IMR-90 (cell line): Measurements from ENCODE around the gene SH3GLB2. TPM values are rescaled to one million over a fixed set of nuclear protein-coding genes. Genes with fewer than 3 reads are reported as not detected.

Source experiments
- ATAC-seq: fragments of 200-7000 bp; cut with Tn5 transposase; 2 replicates; pipeline ENCODE4 v1.9.1; 2020; ENCODE audit warnings: low read depth, mild to moderate bottlenecking, moderate library complexity
- BruUV-seq: library from RNA; stranded (reverse); fragments of 400-500 nt; replicated peaks from 2 replicates; lab custom pipeline; 2021; lab: Mats Ljungman, UMichigan
- CTCF ChIA-PET: fragments of 300-600 bp; formaldehyde crosslinking; extraction: SDS; loops from one replicate; lab custom pipeline; 2021; ENCODE audit warnings: antibody characterized with exemption; lab: Yijun Ruan, JAX
- POLR2A ChIA-PET: fragments of 300-600 bp; sonication (Branson Sonifier 250); formaldehyde crosslinking; loops from one replicate; lab custom pipeline; 2022; ENCODE audit warnings: antibody characterized with exemption; ENCODE audit not compliant: unreplicated experiment; lab: Charles Lee
- DNase-seq: peaks from one replicate; pipeline ENCODE4 v3.0.0; 2013
- H2AFZ ChIP-seq: replicated peaks from 2 replicates; pipeline ENCODE3; 2013; ENCODE audit warnings: low read length, mild to moderate bottlenecking; ENCODE audit not compliant: poor library complexity
- H2AK5ac ChIP-seq: 2 replicates; pipeline ENCODE4 v1.6.1; 2013; ENCODE audit warnings: low read depth, low read length, inconsistent platforms
- H2AK9ac ChIP-seq: replicated peaks from 2 replicates; pipeline ENCODE3; 2013; ENCODE audit warnings: mild to moderate bottlenecking, low read depth, low read length, moderate library complexity; ENCODE audit not compliant: poor library complexity
- H2BK120ac ChIP-seq: 2 replicates; pipeline ENCODE4 v1.6.1; 2013; ENCODE audit warnings: low read depth, low read length, inconsistent platforms
- H2BK15ac ChIP-seq: 3 replicates; pipeline ENCODE4 v1.6.1; 2013; ENCODE audit warnings: low read depth, low read length, inconsistent platforms
- H2BK20ac ChIP-seq: 2 replicates; pipeline ENCODE4 v1.6.1; 2013; ENCODE audit warnings: low read depth, mild to moderate bottlenecking, inconsistent platforms, low read length, moderate library complexity
- H2BK5ac ChIP-seq: 2 replicates; pipeline ENCODE4 v1.6.1; 2013; ENCODE audit warnings: mild to moderate bottlenecking, low read depth, low read length, inconsistent platforms; ENCODE audit not compliant: poor library complexity, severe bottlenecking
- H3K14ac ChIP-seq: replicated peaks from 2 replicates; pipeline ENCODE4 v1.6.1; 2013; ENCODE audit warnings: low read depth, low read length, inconsistent platforms
- H3K18ac ChIP-seq: 2 replicates; pipeline ENCODE4 v1.6.1; 2013; ENCODE audit warnings: low read depth, low read length, control low read depth
- H3K23ac ChIP-seq: 2 replicates; pipeline ENCODE4 v1.6.1; 2013; ENCODE audit warnings: low read depth, low read length, inconsistent platforms
- H3K27ac ChIP-seq: 2 replicates; pipeline ENCODE4 v1.5.1; 2013; ENCODE audit warnings: mild to moderate bottlenecking, control low read depth, low read length; ENCODE audit not compliant: insufficient read depth
- H3K27me3 ChIP-seq: 2 replicates; pipeline ENCODE4 v1.6.1; 2013; ENCODE audit warnings: low read length; ENCODE audit not compliant: control insufficient read depth, insufficient read depth
- H3K36me3 ChIP-seq: 2 replicates; pipeline ENCODE4 v1.6.1; 2013; ENCODE audit warnings: low read length, mixed read lengths; ENCODE audit not compliant: control insufficient read depth, insufficient read depth
- H3K4ac ChIP-seq: 2 replicates; pipeline ENCODE4 v1.6.1; 2013; ENCODE audit warnings: low read depth, low read length, inconsistent platforms
- H3K4me1 ChIP-seq: 2 replicates; pipeline ENCODE4 v1.6.1; 2013; ENCODE audit warnings: low read length, mixed read lengths; ENCODE audit not compliant: control insufficient read depth, insufficient read depth
- H3K4me2 ChIP-seq: 2 replicates; pipeline ENCODE4 v1.6.1; 2013; ENCODE audit warnings: low read depth, mild to moderate bottlenecking, control low read depth, low read length, moderate library complexity
- H3K4me3 ChIP-seq: 2 replicates; pipeline ENCODE4 v1.5.1; 2013; ENCODE audit warnings: low read depth, mild to moderate bottlenecking, control low read depth, low read length, moderate library complexity; ENCODE audit not compliant: insufficient read depth
- H3K56ac ChIP-seq: 2 replicates; pipeline ENCODE4 v1.6.1; 2013; ENCODE audit warnings: low read length, inconsistent platforms; ENCODE audit not compliant: insufficient read depth; ENCODE audit errors: extremely low read depth
- H3K79me1 ChIP-seq, 2 experiments: 2 replicates each; pipeline ENCODE4 v1.6.1; 2013; ENCODE audit warnings: low read length in 2 of 2, inconsistent platforms in 1 of 2, low read depth in 1 of 2
- H3K9ac ChIP-seq: 2 replicates; pipeline ENCODE4 v1.6.1; 2013; ENCODE audit warnings: low read depth, low read length, control low read depth
- H3K9me1 ChIP-seq: 2 replicates; pipeline ENCODE4 v1.6.1; 2013; ENCODE audit warnings: low read length, inconsistent platforms; ENCODE audit not compliant: insufficient read depth
- H3K9me3 ChIP-seq: 2 replicates; pipeline ENCODE4 v1.6.1; 2013; ENCODE audit warnings: low read length; ENCODE audit not compliant: control insufficient read depth, insufficient read depth
- H4K20me1 ChIP-seq: 2 replicates; pipeline ENCODE4 v1.6.1; 2013; ENCODE audit warnings: low read length, inconsistent platforms; ENCODE audit not compliant: insufficient read depth
- H4K5ac ChIP-seq: 2 replicates; pipeline ENCODE4 v1.6.1; 2013; ENCODE audit warnings: mild to moderate bottlenecking, low read depth, low read length, control low read depth
- H4K8ac ChIP-seq, 2 experiments: 2 replicates each; pipeline ENCODE4 v1.6.1; 2013; ENCODE audit warnings: low read depth in 2 of 2, low read length in 2 of 2, control low read depth in 1 of 2, inconsistent platforms in 1 of 2
- H4K91ac ChIP-seq: 2 replicates; pipeline ENCODE4 v1.6.1; 2013; ENCODE audit warnings: low read depth, low read length, inconsistent platforms; ENCODE audit not compliant: insufficient read depth
- BHLHE40 ChIP-seq: fragments of 150-350 bp; IDR thresholded peaks from 2 replicates; pipeline ENCODE4 v1.6.1; 2016; ENCODE audit warnings: mild to moderate bottlenecking, low read depth, low read length
- CEBPB ChIP-seq: IDR thresholded peaks from 2 replicates; pipeline ENCODE4 v1.6.1; 2012; ENCODE audit warnings: low read depth, low read length, improper control_type of control experiment
- MAFK ChIP-seq: IDR thresholded peaks from 2 replicates; pipeline ENCODE4 v1.6.1; 2012; ENCODE audit warnings: low read depth, low read length, improper control_type of control experiment
- WGBS, 2 experiments: methylation state at CpG; one replicate each; pipeline versions ENCODE4 v1.1.5 to v1.1.7; 2013; ENCODE audit warnings: missing lambda C conversion rate in 2 of 2; ENCODE audit not compliant: insufficient read length in 1 of 2; ENCODE audit errors: extremely low coverage in 2 of 2; 5-methylcytosine and 5-hydroxymethylcytosine counted together
- dilution Hi-C: fragments of 300-500 bp; cut with HindIII; formaldehyde crosslinking; loops from one replicate; pipeline ENCODE4 v1.14.3; 2018; ENCODE audit warnings: low sequenced_read_pairs; ENCODE audit not compliant: unreplicated experiment
- in situ Hi-C: fragments of 300-500 bp; cut with MboI; formaldehyde crosslinking; loops from 3 replicates; pipeline ENCODE4 v1.14.3; 2019; ENCODE audit warnings: low sequenced_read_pairs, inconsistent platforms, mixed read lengths
- intact Hi-C: fragments of 100-400 bp; cut with micrococcal nuclease; formaldehyde crosslinking; loops from 2 replicates; pipeline ENCODE4 v1.10.0; 2022
- polyA plus RNA-seq, 3 experiments: library from polyadenylated mRNA; depleted of rRNA; stranded (reverse); fragments of >200 nt; gene quantifications; 2 replicates each; pipeline ENCODE4 v1.2.3, GENCODE V29; 2012; ENCODE audit warnings: low replicate concordance in 1 of 3
- total RNA-seq: library from RNA; depleted of rRNA; stranded (reverse); fragments of >200 nt; gene quantifications from 2 replicates; pipeline ENCODE4 v1.2.3, GENCODE V29; 2012
- TF ChIP-seq, protein P1 (sequence below): conservative IDR thresholded peaks from 2 replicates; pipeline ENCODE4 v1.5.1; 2012; ENCODE audit warnings: mild to moderate bottlenecking, low read depth, low read length, improper control_type of control experiment

Gene SH3GLB2
- total and polyA plus RNA-seq, 2 of the 4 experiments (the other 2 are of a cell fraction): 36.4 to 68.4 TPM

GRCh38 chr9:129014608-129015007 is 13.5 kb downstream of the SH3GLB2 start:
- H3K18ac ChIP-seq: no peak overlapping the region
- no peak overlapping the region for H3K4me2 ChIP-seq
- peaks cover 3 to 14% of the 10 kb centered on the region in 2 experiments; a peak in 1 of 4 replicates for H3K79me1 ChIP-seq
- no peak overlapping the region for H2BK5ac ChIP-seq
- H3K36me3 ChIP-seq: peaks cover 26% of the 10 kb centered on the region; the same call in 1 of the 2 replicates
- WGBS, 2 experiments: no CpG with 5 or more reads among the region's 8 CpGs
- H4K8ac ChIP-seq: no peak overlapping the region
- intact Hi-C loops: no loop called here
- no peaks in the 10 kb centered on the region for H3K4me1 ChIP-seq
- no peaks in the 10 kb centered on the region for H3K27me3 ChIP-seq
- CTCF ChIA-PET: no interaction called here
- ATAC-seq (no peak), DNase-seq (no peak)
- in situ Hi-C loops: no loop called here
- no peak overlapping the region for H2AK9ac ChIP-seq
- no peak overlapping the region for H4K91ac ChIP-seq
- dilution Hi-C loops: no loop called here
- H4K20me1 ChIP-seq: peaks cover 7% of the 10 kb centered on the region
- no peak overlapping the region for H3K56ac ChIP-seq
- no peak overlapping the region for H2BK20ac ChIP-seq
- TF ChIP-seq BHLHE40 (no peak), CEBPB (peak; percentile 62), MAFK (no peak)
- TF ChIP-seq, protein P1, sequence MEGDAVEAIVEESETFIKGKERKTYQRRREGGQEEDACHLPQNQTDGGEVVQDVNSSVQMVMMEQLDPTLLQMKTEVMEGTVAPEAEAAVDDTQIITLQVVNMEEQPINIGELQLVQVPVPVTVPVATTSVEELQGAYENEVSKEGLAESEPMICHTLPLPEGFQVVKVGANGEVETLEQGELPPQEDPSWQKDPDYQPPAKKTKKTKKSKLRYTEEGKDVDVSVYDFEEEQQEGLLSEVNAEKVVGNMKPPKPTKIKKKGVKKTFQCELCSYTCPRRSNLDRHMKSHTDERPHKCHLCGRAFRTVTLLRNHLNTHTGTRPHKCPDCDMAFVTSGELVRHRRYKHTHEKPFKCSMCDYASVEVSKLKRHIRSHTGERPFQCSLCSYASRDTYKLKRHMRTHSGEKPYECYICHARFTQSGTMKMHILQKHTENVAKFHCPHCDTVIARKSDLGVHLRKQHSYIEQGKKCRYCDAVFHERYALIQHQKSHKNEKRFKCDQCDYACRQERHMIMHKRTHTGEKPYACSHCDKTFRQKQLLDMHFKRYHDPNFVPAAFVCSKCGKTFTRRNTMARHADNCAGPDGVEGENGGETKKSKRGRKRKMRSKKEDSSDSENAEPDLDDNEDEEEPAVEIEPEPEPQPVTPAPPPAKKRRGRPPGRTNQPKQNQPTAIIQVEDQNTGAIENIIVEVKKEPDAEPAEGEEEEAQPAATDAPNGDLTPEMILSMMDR: no peak
- no peak overlapping the region for H2AFZ ChIP-seq
- H3K4ac ChIP-seq: no peak overlapping the region
- H3K27ac ChIP-seq: no peak overlapping the region
- no peak overlapping the region for H2AK5ac ChIP-seq
- no TSS peak for BruUV-seq
- H4K5ac ChIP-seq: no peak overlapping the region
- H3K9ac ChIP-seq: no peak overlapping the region
- no peaks in the 10 kb centered on the region for H3K9me3 ChIP-seq
- H3K4me3 ChIP-seq: no peak overlapping the region
- H3K23ac ChIP-seq: no peak overlapping the region
- POLR2A ChIA-PET: no interaction called here
- no peak overlapping the region for H2BK120ac ChIP-seq
- H3K9me1 ChIP-seq: no peaks in the 10 kb centered on the region
- no peak overlapping the region for H3K14ac ChIP-seq
- H2BK15ac ChIP-seq: no peak overlapping the region
